Measurements from ENCODE around the gene RAB5B.

The RAB5B gene

GRCh38 chr12:55946553-55946952, 27.3 kb upstream of the RAB5B start:
- no peak for TF ChIP-seq CTCF (IDR thresholded peaks at IDR 0.05; ENCODE audit: insufficient read depth, low read length, missing control alignments)
- ChIA-PET CTCF (interaction anchor here (0.8 to 16.2 kb wide), 4 partner anchors 9 to 208 kb away, joined by 3 to 206 read pairs (median 8); partner anchors contain the start of gene DGKA), POLR2A (no interaction called here)
- no peak overlapping the region for H3K4me3 ChIP-seq (ENCODE audit: low read depth, low read length)
- DNase-seq (ENCODE audit: low read depth, low spot score), result no peak

DNA sequence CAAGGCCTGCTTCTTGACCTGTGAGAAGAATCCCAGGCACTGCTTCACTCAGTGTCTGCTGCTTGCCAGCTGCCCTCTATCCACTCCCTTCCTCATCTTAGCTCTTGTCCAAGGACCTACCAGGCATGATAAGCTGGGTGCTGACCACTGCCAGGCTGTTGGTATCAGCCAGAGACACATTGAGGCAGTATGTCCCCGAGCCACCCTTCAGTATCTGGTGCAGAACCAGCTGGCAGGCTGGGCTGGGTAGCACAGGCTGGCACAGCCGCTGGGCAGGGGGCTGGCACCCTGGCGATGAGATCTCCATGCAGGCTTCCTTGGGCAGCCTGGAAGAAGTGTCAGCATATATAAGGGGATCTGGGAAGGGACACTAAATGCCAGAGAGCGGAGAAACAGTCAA, 18.5 kb upstream of the RAB5B start:
- H3K4me3 ChIP-seq (ENCODE audit: low read depth, low read length), result no peak overlapping the region
- no peak for TF ChIP-seq CTCF (IDR thresholded peaks at IDR 0.05; ENCODE audit: insufficient read depth, low read length, missing control alignments)
- no peak for DNase-seq (ENCODE audit: low read depth, low spot score)
- ChIA-PET CTCF (interaction anchor here (1.1 to 16.2 kb wide), 6 partner anchors 17 to 235 kb away, joined by 3 to 206 read pairs (median 6); partner anchors contain the start of gene RDH5), POLR2A (no interaction called here)

DNA sequence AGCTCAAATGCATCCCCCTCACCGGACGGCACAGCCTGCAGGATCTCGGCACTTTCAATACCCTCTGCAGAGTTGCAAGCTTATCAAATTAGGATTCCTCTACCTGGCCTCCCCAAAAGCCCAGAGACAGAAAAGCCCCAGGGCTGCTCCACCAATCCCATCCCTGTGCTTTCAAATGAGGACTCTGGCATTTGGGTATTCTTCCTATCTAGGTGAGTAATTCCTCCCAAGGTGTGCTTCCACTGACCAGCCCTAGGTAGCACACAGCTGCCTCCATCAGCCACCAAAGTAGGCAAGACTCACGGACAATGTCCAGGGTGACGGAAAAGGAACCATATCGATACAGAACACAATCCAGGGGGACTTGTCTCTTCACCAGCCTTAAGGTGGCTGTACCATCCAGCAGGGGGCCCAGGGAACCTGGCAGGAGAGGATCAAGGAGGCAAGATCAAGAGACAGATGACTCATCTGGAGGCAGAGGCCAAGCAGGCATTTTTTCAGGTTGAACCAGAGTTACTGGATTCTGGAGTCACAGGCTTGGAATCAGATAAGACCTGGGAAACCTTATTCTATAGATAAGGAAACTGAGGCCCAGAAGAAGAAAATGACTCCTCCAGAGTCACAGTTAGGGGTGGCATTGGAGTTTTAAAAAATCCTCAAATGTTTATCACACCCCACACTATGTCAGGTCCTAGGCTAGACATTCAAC, 17.9 kb upstream of the RAB5B start:
- DNase-seq (ENCODE audit: low read depth, low spot score), result no peak
- CTCF ChIA-PET, result interaction anchor here (0.7 to 16.2 kb wide), 9 partner anchors 12 to 235 kb away, joined by 3 to 206 read pairs (median 4); partner anchors contain the start of gene RDH5
- H3K4me3 ChIP-seq (ENCODE audit: low read depth, low read length), result no peak overlapping the region
- TF ChIP-seq CTCF (IDR thresholded peaks at IDR 0.05; ENCODE audit: insufficient read depth, low read length, missing control alignments), result peak; percentile 35
- POLR2A ChIA-PET, result interaction anchor here (0.7 kb wide), 1 partner anchor 18 kb away, joined by 3 read pairs; the partner anchor contains the start of gene RAB5B

GRCh38 chr12:55957106-55957859, 16.6 kb upstream of the RAB5B start:
- no peak overlapping the region for H3K4me3 ChIP-seq (ENCODE audit: low read depth, low read length)
- no peak for TF ChIP-seq CTCF (IDR thresholded peaks at IDR 0.05; ENCODE audit: insufficient read depth, low read length, missing control alignments)
- POLR2A ChIA-PET, result no interaction called here
- CTCF ChIA-PET, result interaction anchor here (0.7 to 16.2 kb wide), 5 partner anchors 11 to 219 kb away, joined by 3 to 206 read pairs (median 4); no protein-coding TSS in a partner anchor
- no peak for DNase-seq (ENCODE audit: low read depth, low spot score)

DNA sequence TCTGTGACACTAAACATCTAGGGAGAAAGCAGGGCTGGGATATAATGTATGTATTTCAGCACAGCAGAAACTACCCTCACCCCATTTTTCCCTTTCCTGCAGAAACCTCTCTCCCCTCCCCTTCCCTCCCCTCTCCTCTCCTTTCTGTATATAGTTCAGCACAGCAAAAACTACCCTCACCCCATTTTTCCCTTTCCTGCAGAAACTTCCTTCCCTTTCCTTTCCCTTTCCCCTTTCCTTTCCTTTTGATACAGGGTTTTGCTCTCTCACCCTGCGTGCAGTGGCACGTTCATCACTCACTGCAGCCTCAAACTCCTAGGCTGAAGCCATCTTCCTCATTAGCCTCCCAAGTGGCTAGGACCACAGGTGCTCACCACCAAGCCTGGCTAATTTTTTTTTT, 10.1 kb upstream of the RAB5B start:
- no peak overlapping the region for H3K4me3 ChIP-seq (ENCODE audit: low read depth, low read length)
- no peak for TF ChIP-seq CTCF (IDR thresholded peaks at IDR 0.05; ENCODE audit: insufficient read depth, low read length, missing control alignments)
- ChIA-PET POLR2A (no interaction called here), CTCF (no interaction called here)
- DNase-seq (ENCODE audit: low read depth, low spot score), result no peak

DNA sequence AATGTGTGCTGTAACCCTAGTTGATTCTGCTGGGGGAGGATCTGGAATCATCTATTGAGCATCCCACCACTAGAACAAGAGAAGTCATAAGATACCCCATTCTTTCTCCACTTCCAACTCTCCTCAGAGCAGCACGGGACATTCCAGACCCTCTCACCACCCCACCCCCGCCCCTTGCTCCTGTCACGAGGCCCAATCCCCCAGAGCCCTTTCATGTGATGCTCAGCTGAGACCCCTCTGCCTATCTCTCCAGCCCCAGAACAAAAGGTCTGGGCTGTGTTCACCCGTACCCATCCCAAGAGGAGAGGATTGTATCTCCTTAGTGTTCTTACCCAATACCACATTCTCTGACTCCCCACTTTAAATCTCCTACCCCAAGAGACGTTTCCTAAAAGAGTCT, 8.6 kb upstream of the RAB5B start:
- ChIA-PET CTCF (interaction anchor here (1.0 kb wide), 1 partner anchor 25 kb away, joined by 3 read pairs; no protein-coding TSS in a partner anchor), POLR2A (no interaction called here)
- TF ChIP-seq CTCF (IDR thresholded peaks at IDR 0.05; ENCODE audit: insufficient read depth, low read length, missing control alignments), result no peak
- DNase-seq (ENCODE audit: low read depth, low spot score), result no peak
- H3K4me3 ChIP-seq (ENCODE audit: low read depth, low read length), result no peak overlapping the region

All from AG04449 (cell line).